ENCODE measurements around the gene MRPL42. TPM values are rescaled to one million over a fixed set of nuclear protein-coding genes. Genes with fewer than 3 reads are reported as not detected.

Gene MRPL42
- total RNA-seq = 10 to 100 TPM; 45.8 to 58.7 (median 50.3) TPM
- 36.1 TPM for polyA plus RNA-seq
- long read RNA-seq, donor 1, full-length matches to known transcripts = 55 of 61 reads
- long read RNA-seq, donor 1, partial matches to known transcripts = 2 of 61 reads
- long read RNA-seq, donor 1, other reads (novel, unspliced or antisense) = 4 of 61 reads
- long read RNA-seq, donor 2, full-length matches to known transcripts = 32 of 33 reads
- long read RNA-seq, donor 2, partial matches to known transcripts = 0 of 33 reads
- long read RNA-seq, donor 2, other reads (novel, unspliced or antisense) = 1 of 33 reads
- long read RNA-seq, donor 3, full-length matches to known transcripts = 191 of 203 reads
- long read RNA-seq, donor 3, partial matches to known transcripts = 6 of 203 reads
- long read RNA-seq, donor 3, other reads (novel, unspliced or antisense) = 6 of 203 reads
- long read RNA-seq, donor 4, full-length matches to known transcripts = 15 of 18 reads
- long read RNA-seq, donor 4, partial matches to known transcripts = 1 of 18 reads
- long read RNA-seq, donor 4, other reads (novel, unspliced or antisense) = 2 of 18 reads

- Histone ChIP-seq H3K27me3 (ENCODE audit: control insufficient read depth, insufficient read depth) (no peaks in the 10 kb centered on the region), H3K27ac (ENCODE audit: low read length) (peak within 1 kb of the TSS; percentile 95), H3K4me3 (ENCODE audit: low read length) (peak within 1 kb of the TSS; percentile 56), H3K4me1 (ENCODE audit: control insufficient read depth, insufficient read depth, low read length) (no peaks in the 10 kb centered on the region), H3K9me3 (ENCODE audit: control insufficient read depth, low read length) (no peaks in the 10 kb centered on the region)
- peak; percentile 97 to 98 for ATAC-seq
- peak; percentile 89 to 96 (median 96) for DNase-seq
- under 1% methylated on average over 36 of the region's 36 CpGs for WGBS
- intact Hi-C loops (cut with DNase I) = no loop called here
These were observed at the start of gene MRPL42 for GRCh38 chr12:93467351-93468007. Gene MRPL42, plus strand, starts transcription at chr12:93467514. Its CDS starts 1,772 bp downstream, at chr12:93469286.

GRCh38 chr12:93417967-93418480, 49.3 kb upstream of the MRPL42 start:
- intact Hi-C loops (cut with DNase I) = loop anchor here in 1 of 4 donors (10.0 kb wide), 1 partner anchor 633 kb away; no protein-coding TSS in a partner anchor
- no peaks in the 10 kb centered on the region for H3K27me3 ChIP-seq (ENCODE audit: control insufficient read depth, insufficient read depth)
- WGBS = 95% methylated on average over 4 of the region's 4 CpGs
- H3K4me1 ChIP-seq (ENCODE audit: control insufficient read depth, insufficient read depth, low read length) = peaks cover 2% of the 10 kb centered on the region
- no peak for DNase-seq
- no peak overlapping the region for H3K27ac ChIP-seq (ENCODE audit: low read length)
- H3K9me3 ChIP-seq (ENCODE audit: control insufficient read depth, low read length) = no peaks in the 10 kb centered on the region
- H3K4me3 ChIP-seq (ENCODE audit: low read length) = no peak overlapping the region
- ATAC-seq = no peak

- Histone ChIP-seq H3K9me3 (ENCODE audit: control insufficient read depth, low read length) (no peaks in the 10 kb centered on the region), H3K27me3 (ENCODE audit: control insufficient read depth, insufficient read depth) (no peaks in the 10 kb centered on the region), H3K4me1 (ENCODE audit: control insufficient read depth, insufficient read depth, low read length) (no peaks in the 10 kb centered on the region), H3K4me3 (ENCODE audit: low read length) (no peak overlapping the region), H3K27ac (ENCODE audit: low read length) (no peak overlapping the region)
- ATAC-seq (peak in 1 of 2 donors; percentile 53), DNase-seq (no peak)
- intact Hi-C loops (cut with DNase I) = loop anchor here in 2 of 4 donors (10.0 kb wide), 2 partner anchors 435 to 635 kb away; no protein-coding TSS in a partner anchor
- WGBS = 38% methylated on average over 1 of the region's 1 CpG
These were observed 47.8 kb upstream of the MRPL42 start for GRCh38 chr12:93419388-93420034.

- intact Hi-C loops (cut with DNase I) = loop anchor here in 1 of 4 donors (10.0 kb wide), 1 partner anchor 437 kb away; no protein-coding TSS in a partner anchor
These were observed 45.3 kb upstream of the MRPL42 start for GRCh38 chr12:93422050-93422449.

GRCh38 chr12:93425736-93426411, 41.4 kb upstream of the MRPL42 start:
- intact Hi-C loops (cut with DNase I) = loop anchor here in 1 of 4 donors (10.0 kb wide), 1 partner anchor 441 kb away; no protein-coding TSS in a partner anchor
- DNase-seq (no peak), ATAC-seq (no peak)
- H3K27me3 ChIP-seq (ENCODE audit: control insufficient read depth, insufficient read depth) = no peaks in the 10 kb centered on the region
- no peak overlapping the region for H3K27ac ChIP-seq (ENCODE audit: low read length)
- no peaks in the 10 kb centered on the region for H3K9me3 ChIP-seq (ENCODE audit: control insufficient read depth, low read length)
- H3K4me1 ChIP-seq (ENCODE audit: control insufficient read depth, insufficient read depth, low read length) = peaks cover 13% of the 10 kb centered on the region
- 30% methylated on average over 8 of the region's 8 CpGs for WGBS
- H3K4me3 ChIP-seq (ENCODE audit: low read length) = no peak overlapping the region

More at GRCh38 chr12:93422050-93422449, 45.3 kb upstream of the MRPL42 start:
- DNase-seq (no peak), ATAC-seq (no peak)
- WGBS = 49% methylated on average over 2 of the region's 2 CpGs
- Histone ChIP-seq H3K4me1 (ENCODE audit: control insufficient read depth, insufficient read depth, low read length) (peaks cover 8% of the 10 kb centered on the region), H3K9me3 (ENCODE audit: control insufficient read depth, low read length) (no peaks in the 10 kb centered on the region), H3K4me3 (ENCODE audit: low read length) (no peak overlapping the region), H3K27me3 (ENCODE audit: control insufficient read depth, insufficient read depth) (no peaks in the 10 kb centered on the region), H3K27ac (ENCODE audit: low read length) (no peak overlapping the region)

- intact Hi-C loops (cut with DNase I) = loop anchor here in 1 of 4 donors (10.0 kb wide), 1 partner anchor 442 kb away; no protein-coding TSS in a partner anchor
- WGBS = 27% methylated on average over 1 of the region's 1 CpG
- no peaks in the 10 kb centered on the region for H3K27me3 ChIP-seq (ENCODE audit: control insufficient read depth, insufficient read depth)
These were observed 40.9 kb upstream of the MRPL42 start for GRCh38 chr12:93426412-93426805.

GRCh38 chr12:93427779-93428564, 39.3 kb upstream of the MRPL42 start:
- H3K27ac ChIP-seq (ENCODE audit: low read length) = no peak overlapping the region

More at GRCh38 chr12:93426412-93426805, 40.9 kb upstream of the MRPL42 start:
- no peak for ATAC-seq
- no peaks in the 10 kb centered on the region for H3K9me3 ChIP-seq (ENCODE audit: control insufficient read depth, low read length)
- peaks cover 13% of the 10 kb centered on the region for H3K4me1 ChIP-seq (ENCODE audit: control insufficient read depth, insufficient read depth, low read length)
- no peak overlapping the region for H3K4me3 ChIP-seq (ENCODE audit: low read length)
- H3K27ac ChIP-seq (ENCODE audit: low read length) = no peak overlapping the region
- DNase-seq = no peak

GRCh38 chr12:93429448-93429847, 37.9 kb upstream of the MRPL42 start:
- H3K27me3 ChIP-seq (ENCODE audit: control insufficient read depth, insufficient read depth) = no peaks in the 10 kb centered on the region
- H3K4me1 ChIP-seq (ENCODE audit: control insufficient read depth, insufficient read depth, low read length) = peaks cover 13% of the 10 kb centered on the region
- ATAC-seq (no peak), DNase-seq (no peak)
- intact Hi-C loops (cut with DNase I) = loop anchor here in 1 of 4 donors (10.0 kb wide), 1 partner anchor 445 kb away; no protein-coding TSS in a partner anchor
- no peak overlapping the region for H3K27ac ChIP-seq (ENCODE audit: low read length)
- 45% methylated on average over 1 of the region's 1 CpG for WGBS
- H3K9me3 ChIP-seq (ENCODE audit: control insufficient read depth, low read length) = no peaks in the 10 kb centered on the region
- no peak overlapping the region for H3K4me3 ChIP-seq (ENCODE audit: low read length)

More at GRCh38 chr12:93427779-93428564, 39.3 kb upstream of the MRPL42 start:
- intact Hi-C loops (cut with DNase I) = loop anchor here in 1 of 4 donors (10.0 kb wide), 1 partner anchor 443 kb away; no protein-coding TSS in a partner anchor
- WGBS = 69% methylated on average over 5 of the region's 5 CpGs
- no peaks in the 10 kb centered on the region for H3K9me3 ChIP-seq (ENCODE audit: control insufficient read depth, low read length)
- no peak overlapping the region for H3K4me3 ChIP-seq (ENCODE audit: low read length)
- ATAC-seq = peak in 1 of 2 donors; percentile 32
- no peaks in the 10 kb centered on the region for H3K27me3 ChIP-seq (ENCODE audit: control insufficient read depth, insufficient read depth)
- DNase-seq = no peak
- H3K4me1 ChIP-seq (ENCODE audit: control insufficient read depth, insufficient read depth, low read length) = peaks cover 13% of the 10 kb centered on the region

GRCh38 chr12:93429852-93430251, 37.5 kb upstream of the MRPL42 start:
- intact Hi-C loops (cut with DNase I) = loop anchor here in 1 of 4 donors (10.0 kb wide), 1 partner anchor 445 kb away; no protein-coding TSS in a partner anchor
- H3K4me3 ChIP-seq (ENCODE audit: low read length) = no peak overlapping the region
- no peaks in the 10 kb centered on the region for H3K9me3 ChIP-seq (ENCODE audit: control insufficient read depth, low read length)
- DNase-seq (no peak), ATAC-seq (no peak)
- H3K4me1 ChIP-seq (ENCODE audit: control insufficient read depth, insufficient read depth, low read length) = peaks cover 13% of the 10 kb centered on the region
- no peaks in the 10 kb centered on the region for H3K27me3 ChIP-seq (ENCODE audit: control insufficient read depth, insufficient read depth)
- 72% methylated on average over 1 of the region's 1 CpG for WGBS
- H3K27ac ChIP-seq (ENCODE audit: low read length) = no peak overlapping the region
